OCI-LY7 (cell line): ENCODE results near the gene DPY19L2. TPM values are rescaled to one million over a fixed set of nuclear protein-coding genes. Genes with fewer than 3 reads are reported as not detected.
"Not testable (repeated sequence)": the region's sequence is repeated elsewhere in the genome, so short reads cannot be mapped to it uniquely, and the experiment has no call there.

Source experiments
- BruUV-seq: library from RNA; stranded (reverse); fragments of 400-500 nt; replicated peaks from 2 replicates; lab custom pipeline; 2021; lab: Mats Ljungman, UMichigan
- CTCF ChIA-PET: fragments of 300-600 bp; sonication (Branson Sonifier 250); formaldehyde crosslinking; loops from one replicate; lab custom pipeline; 2022; ENCODE audit warnings: antibody characterized with exemption; ENCODE audit not compliant: unreplicated experiment; lab: Charles Lee
- POLR2A ChIA-PET: fragments of 300-600 bp; sonication (Branson Sonifier 250); formaldehyde crosslinking; loops from one replicate; lab custom pipeline; 2022; ENCODE audit warnings: antibody characterized with exemption; lab: Charles Lee
- DNase-seq: peaks from one replicate; pipeline ENCODE4 v3.0.0-alpha.2; 2015; ENCODE audit warnings: low spot score
- H2AFZ ChIP-seq: fragments of 200-600 bp; sonication (generic), shearing (Covaris generic); 2 replicates; pipeline ENCODE4 v1.6.1; 2014; ENCODE audit warnings: mild to moderate bottlenecking, antibody characterized with exemption, low read length, moderate library complexity
- H3K27ac ChIP-seq: fragments of 200-600 bp; sonication (generic); 2 replicates; pipeline ENCODE4 v1.5.1; 2014; ENCODE audit warnings: mixed run types, low read depth, mild to moderate bottlenecking, moderate library complexity, low read length, inconsistent platforms; ENCODE audit not compliant: poor library complexity, severe bottlenecking
- H3K36me3 ChIP-seq: fragments of 200-600 bp; sonication (generic); 2 replicates; pipeline ENCODE4 v1.6.1; 2014; ENCODE audit warnings: mild to moderate bottlenecking, antibody characterized with exemption, low read length, moderate library complexity, mixed read lengths; ENCODE audit not compliant: insufficient read depth
- H3K4me1 ChIP-seq: fragments of 200-600 bp; sonication (generic); 2 replicates; pipeline ENCODE4 v1.5.1; 2014; ENCODE audit warnings: mild to moderate bottlenecking, low read length; ENCODE audit not compliant: insufficient read depth, poor library complexity, severe bottlenecking
- H3K4me2 ChIP-seq: fragments of 200-600 bp; sonication (generic); 2 replicates; pipeline ENCODE4 v1.6.1; 2014; ENCODE audit warnings: mild to moderate bottlenecking, low read length
- H3K4me3 ChIP-seq: fragments of 200-600 bp; sonication (generic); 2 replicates; pipeline ENCODE4 v1.5.1; 2014; ENCODE audit warnings: mild to moderate bottlenecking, low read depth, low read length; ENCODE audit not compliant: poor library complexity, severe bottlenecking
- H3K79me2 ChIP-seq: fragments of 200-600 bp; sonication (generic); 2 replicates; pipeline ENCODE4 v1.6.1; 2016; ENCODE audit warnings: low read depth, mild to moderate bottlenecking, low read length, moderate library complexity, mixed read lengths; ENCODE audit not compliant: insufficient read depth
- H3K9me2 ChIP-seq: fragments of 200-600 bp; sonication (generic); 2 replicates; pipeline ENCODE4 v1.6.1; 2016; ENCODE audit warnings: mild to moderate bottlenecking, low read length, mixed read lengths; ENCODE audit not compliant: insufficient read depth
- H3K9me3 ChIP-seq: fragments of 200-600 bp; sonication (generic); 2 replicates; pipeline ENCODE4 v1.6.1; 2014; ENCODE audit warnings: mild to moderate bottlenecking, mixed run types, low read length, mixed read lengths
- H4K20me1 ChIP-seq: fragments of 200-600 bp; sonication (generic); 2 replicates; pipeline ENCODE4 v1.6.1; 2014; ENCODE audit warnings: mild to moderate bottlenecking, antibody characterized with exemption, low read length, moderate library complexity, mixed read lengths; ENCODE audit not compliant: insufficient read depth
- intact Hi-C: fragments of 100-400 bp; cut with micrococcal nuclease; formaldehyde crosslinking; loops from one replicate; pipeline ENCODE4 v1.10.0; 2022; ENCODE audit not compliant: unreplicated experiment
- total RNA-seq, 2 experiments: library from RNA; depleted of rRNA in 1 of 2; stranded (reverse); fragments of >200 nt in 1 of 2; shearing (Covaris generic) in 1 of 2; gene quantifications; 2 replicates each; pipeline ENCODE4 v1.2.3, GENCODE V29; 2014 to 2022
- TF ChIP-seq, protein P1 (sequence below): fragments of 200-600 bp; sonication (generic); conservative IDR thresholded peaks from 2 replicates; pipeline ENCODE4 v1.5.1; 2014; ENCODE audit warnings: mild to moderate bottlenecking, antibody characterized with exemption, low read length, moderate library complexity, mixed read lengths

DPY19L2 gene
- total RNA-seq, 2 experiments from 2014 or later: 0.32 TPM; not detected in 1

DNA sequence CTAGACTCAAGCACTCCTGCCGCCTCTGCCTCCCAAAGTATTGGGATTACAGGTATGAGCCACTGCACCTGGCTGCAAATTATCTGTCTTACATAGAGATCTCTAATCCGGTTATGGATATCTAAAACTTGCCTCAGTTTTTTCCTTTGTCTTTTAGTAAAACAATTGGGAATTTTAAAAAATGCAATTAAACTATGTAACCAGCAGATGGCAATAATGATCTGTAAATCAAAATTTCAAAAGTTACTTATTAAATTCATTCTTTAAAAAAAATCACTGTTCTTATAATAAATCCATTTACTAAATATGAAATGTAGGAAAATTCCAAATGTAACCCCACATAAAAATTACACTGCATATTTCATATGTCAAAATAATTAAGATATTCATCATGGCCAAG lies 4.3 kb upstream of the DPY19L2 start:
- H3K4me3 ChIP-seq, H3K27ac ChIP-seq, POLR2A ChIA-PET, H3K9me2 ChIP-seq, BruUV-seq, H4K20me1 ChIP-seq, H3K9me3 ChIP-seq, CTCF ChIA-PET, H3K36me3 ChIP-seq, H3K4me2 ChIP-seq, DNase-seq, H3K4me1 ChIP-seq, H3K79me2 ChIP-seq, H2AFZ ChIP-seq: not testable (repeated sequence)
- intact Hi-C loops: loop anchor here (10.0 kb wide), 1 partner anchor 132 kb away; no protein-coding TSS in a partner anchor
- TF ChIP-seq, protein P1, sequence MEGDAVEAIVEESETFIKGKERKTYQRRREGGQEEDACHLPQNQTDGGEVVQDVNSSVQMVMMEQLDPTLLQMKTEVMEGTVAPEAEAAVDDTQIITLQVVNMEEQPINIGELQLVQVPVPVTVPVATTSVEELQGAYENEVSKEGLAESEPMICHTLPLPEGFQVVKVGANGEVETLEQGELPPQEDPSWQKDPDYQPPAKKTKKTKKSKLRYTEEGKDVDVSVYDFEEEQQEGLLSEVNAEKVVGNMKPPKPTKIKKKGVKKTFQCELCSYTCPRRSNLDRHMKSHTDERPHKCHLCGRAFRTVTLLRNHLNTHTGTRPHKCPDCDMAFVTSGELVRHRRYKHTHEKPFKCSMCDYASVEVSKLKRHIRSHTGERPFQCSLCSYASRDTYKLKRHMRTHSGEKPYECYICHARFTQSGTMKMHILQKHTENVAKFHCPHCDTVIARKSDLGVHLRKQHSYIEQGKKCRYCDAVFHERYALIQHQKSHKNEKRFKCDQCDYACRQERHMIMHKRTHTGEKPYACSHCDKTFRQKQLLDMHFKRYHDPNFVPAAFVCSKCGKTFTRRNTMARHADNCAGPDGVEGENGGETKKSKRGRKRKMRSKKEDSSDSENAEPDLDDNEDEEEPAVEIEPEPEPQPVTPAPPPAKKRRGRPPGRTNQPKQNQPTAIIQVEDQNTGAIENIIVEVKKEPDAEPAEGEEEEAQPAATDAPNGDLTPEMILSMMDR: peak; percentile 61

DNA sequence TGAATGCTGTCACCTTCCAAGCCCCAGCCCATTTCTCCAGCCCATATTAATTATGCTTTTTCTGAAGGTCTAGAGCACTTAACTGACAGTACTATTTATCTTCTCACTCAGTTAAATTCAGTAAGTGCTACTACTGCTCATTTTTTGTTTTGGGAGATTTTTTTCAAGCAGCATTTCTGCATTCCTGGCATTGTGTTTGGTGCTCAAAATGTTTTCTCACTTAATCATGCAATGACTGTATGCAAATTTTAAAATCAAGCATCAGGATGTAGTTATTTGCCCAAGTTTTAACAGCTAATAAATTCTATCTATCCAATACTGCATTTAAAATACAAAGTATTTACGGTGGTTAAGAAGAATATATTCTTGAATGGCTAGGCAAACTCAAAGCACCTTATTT lies 1.6 kb upstream of the DPY19L2 start:
- H3K4me2 ChIP-seq, H3K9me2 ChIP-seq, H4K20me1 ChIP-seq, H3K4me1 ChIP-seq, CTCF ChIA-PET, H3K4me3 ChIP-seq, BruUV-seq, H2AFZ ChIP-seq, H3K27ac ChIP-seq, POLR2A ChIA-PET, DNase-seq, H3K9me3 ChIP-seq, H3K79me2 ChIP-seq, H3K36me3 ChIP-seq: not testable (repeated sequence)
- intact Hi-C loops: loop anchor here (10.0 kb wide), 1 partner anchor 135 kb away; no protein-coding TSS in a partner anchor

DNA sequence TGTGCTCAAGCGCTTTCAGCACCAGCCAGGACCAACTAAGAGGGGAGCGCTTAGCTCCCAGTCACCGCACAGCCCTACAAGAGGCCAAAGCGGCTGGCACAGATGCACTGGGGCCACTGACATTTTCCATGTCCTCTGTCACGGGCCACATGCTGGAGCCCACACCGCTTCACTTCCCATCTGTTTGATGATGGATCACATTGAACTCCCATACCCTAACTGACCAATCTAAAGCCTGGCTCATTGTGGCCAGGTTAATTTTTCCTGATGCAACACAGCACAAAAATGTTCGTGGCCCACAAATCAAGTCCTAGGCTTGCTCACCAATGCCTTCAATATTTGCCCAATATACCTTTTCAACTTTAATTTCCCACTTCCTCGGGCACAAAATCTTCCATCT lies 1.1 kb upstream of the DPY19L2 start:
- BruUV-seq, H3K4me3 ChIP-seq, CTCF ChIA-PET: not testable (repeated sequence)

DNA sequence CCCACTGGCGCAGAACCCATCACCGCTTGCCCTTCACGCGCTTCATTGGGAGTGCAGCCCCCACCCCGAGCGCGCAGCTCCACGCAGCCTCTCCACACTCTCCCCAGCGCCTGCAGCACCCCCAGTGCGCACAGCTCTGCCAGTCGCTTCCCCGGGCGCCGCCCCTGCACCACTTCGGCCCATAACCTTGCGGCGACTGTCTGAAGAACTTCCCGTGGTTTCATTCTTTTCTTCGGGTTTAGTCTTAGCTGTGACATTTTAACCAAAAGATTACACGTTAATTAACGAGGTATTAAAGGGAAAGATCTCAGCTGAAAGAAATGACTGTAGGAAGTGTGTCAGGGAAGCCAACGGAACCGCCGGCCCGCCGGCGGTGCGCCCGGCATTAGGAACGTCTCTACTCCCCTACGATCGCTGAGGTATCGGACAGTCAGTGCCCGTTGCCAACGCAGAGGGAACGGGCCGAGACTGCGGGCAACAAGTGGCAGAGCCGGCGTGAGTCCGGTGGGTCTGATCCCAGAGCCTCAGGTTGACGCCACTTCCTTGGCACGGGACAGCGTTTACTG lies 590 bp upstream of the DPY19L2 start:
- H3K9me2 ChIP-seq, H3K4me1 ChIP-seq, POLR2A ChIA-PET, H3K27ac ChIP-seq, H3K36me3 ChIP-seq, intact Hi-C loops, DNase-seq, H2AFZ ChIP-seq, H3K4me2 ChIP-seq, H3K79me2 ChIP-seq, BruUV-seq, H3K4me3 ChIP-seq, H4K20me1 ChIP-seq, H3K9me3 ChIP-seq: not testable (repeated sequence)
- CTCF ChIA-PET: interaction anchor here (0.6 kb wide), 1 partner anchor 788 kb away, joined by 3 read pairs; no protein-coding TSS in a partner anchor

More for the DNA sequence above, 1.1 kb upstream of the DPY19L2 start:
- H3K27ac ChIP-seq, H3K36me3 ChIP-seq, H4K20me1 ChIP-seq, H3K9me2 ChIP-seq, H3K4me1 ChIP-seq, H3K79me2 ChIP-seq, H3K9me3 ChIP-seq, POLR2A ChIA-PET, H2AFZ ChIP-seq, DNase-seq, H3K4me2 ChIP-seq, intact Hi-C loops: not testable (repeated sequence)

DNA sequence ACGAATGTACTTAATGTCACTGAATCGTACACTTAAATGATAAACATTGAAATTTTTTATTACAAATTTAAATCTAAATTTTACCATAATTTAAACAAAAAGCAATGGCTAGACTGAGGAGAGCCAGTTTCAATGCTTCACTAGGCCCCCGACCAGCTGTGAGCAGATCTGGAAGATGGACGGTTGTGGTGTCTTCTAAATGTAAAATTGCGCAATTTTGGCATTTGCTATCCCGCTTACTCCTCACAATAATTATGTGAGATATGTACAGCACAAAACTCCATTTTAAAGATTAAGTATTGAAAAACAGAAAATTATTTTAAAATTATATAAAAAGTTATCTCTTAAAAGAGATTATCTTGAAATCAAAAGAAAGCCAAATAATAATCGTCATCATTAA lies 5.3 kb downstream of the DPY19L2 start:
- CTCF ChIA-PET, H2AFZ ChIP-seq, BruUV-seq, H3K4me1 ChIP-seq, H3K4me2 ChIP-seq, DNase-seq, intact Hi-C loops, H3K27ac ChIP-seq, H4K20me1 ChIP-seq, H3K79me2 ChIP-seq, POLR2A ChIA-PET, H3K4me3 ChIP-seq, H3K36me3 ChIP-seq, H3K9me2 ChIP-seq, H3K9me3 ChIP-seq: not testable (repeated sequence)

DNA sequence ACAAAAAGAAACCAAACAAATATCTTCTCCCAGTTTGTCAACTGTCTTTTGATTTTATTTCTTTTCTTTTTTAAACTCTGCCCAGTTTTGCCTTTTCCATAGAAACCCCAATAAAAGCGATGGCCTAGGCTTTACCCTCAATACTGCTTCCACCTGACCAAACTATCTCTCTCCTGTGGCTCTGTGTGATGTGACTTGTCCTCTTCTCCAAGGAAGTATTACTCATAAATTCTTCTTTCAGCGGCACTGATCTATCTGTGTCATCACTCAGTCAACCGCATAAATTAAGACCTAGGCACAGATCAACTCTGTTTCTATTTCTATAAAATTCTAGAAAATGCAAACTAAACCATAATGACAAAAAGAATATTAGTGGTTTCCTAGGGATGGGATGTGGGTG lies 9.8 kb downstream of the DPY19L2 start:
- H3K4me3 ChIP-seq, intact Hi-C loops: not testable (repeated sequence)

More for the DNA sequence above, 9.8 kb downstream of the DPY19L2 start:
- H3K9me3 ChIP-seq, CTCF ChIA-PET, H3K79me2 ChIP-seq, H3K36me3 ChIP-seq, H3K27ac ChIP-seq, DNase-seq, H3K4me2 ChIP-seq, H3K4me1 ChIP-seq, POLR2A ChIA-PET, H3K9me2 ChIP-seq, H2AFZ ChIP-seq, BruUV-seq, H4K20me1 ChIP-seq: not testable (repeated sequence)
